Keratinocyte (primary cell): Measurements from ENCODE around the gene FKBP10. TPM values are rescaled to one million over a fixed set of nuclear protein-coding genes. Genes with fewer than 3 reads are reported as not detected.

ENCODE experiments used
- DNase-seq: peaks from one replicate; pipeline ENCODE4 v3.0.0-alpha.2; 2011; ENCODE audit warnings: low read depth, missing footprints, low spot score
- FAIRE-seq: peaks from 2 replicates; lab custom pipeline; 2011; peaks lifted over from hg19 to GRCh38; lab: Jason Lieb, UNC
- H2AFZ ChIP-seq: 2 replicates; pipeline ENCODE4 v1.6.0; 2012; ENCODE audit warnings: low read length, control low read depth, inconsistent platforms; ENCODE audit not compliant: control insufficient read depth
- H3K27ac ChIP-seq: 2 replicates; pipeline ENCODE4 v1.5.1; 2011; ENCODE audit warnings: low read length; ENCODE audit not compliant: control insufficient read depth, insufficient read depth
- H3K27me3 ChIP-seq: 3 replicates; pipeline ENCODE4 v1.6.0; 2011; ENCODE audit warnings: low read length; ENCODE audit not compliant: control insufficient read depth, insufficient read depth; ENCODE audit errors: extremely low read depth
- H3K36me3 ChIP-seq, 2 experiments: 2 replicates in 1 of 2; 3 replicates in 1 of 2; pipeline ENCODE4 v1.5.1; 2011; ENCODE audit warnings: low read length in 2 of 2, mild to moderate bottlenecking in 1 of 2; ENCODE audit not compliant: control insufficient read depth in 2 of 2, insufficient read depth in 2 of 2; ENCODE audit errors: extremely low read depth in 1 of 2
- H3K4me1 ChIP-seq: 3 replicates; pipeline ENCODE4 v1.5.1; 2011; ENCODE audit warnings: low read length; ENCODE audit not compliant: control insufficient read depth, insufficient read depth; ENCODE audit errors: extremely low read depth
- H3K4me2 ChIP-seq: 3 replicates; pipeline ENCODE4 v1.6.0; 2011; ENCODE audit warnings: low read depth, low read length; ENCODE audit not compliant: control insufficient read depth, insufficient read depth; ENCODE audit errors: extremely low read depth
- H3K4me3 ChIP-seq, 3 experiments: fragments of 200-600 bp in 1 of 3; sonication (generic) in 1 of 3; 2 replicates in 2 of 3; 3 replicates in 1 of 3; pipeline ENCODE4 v1.5.1; 2011 to 2016; ENCODE audit warnings: low read length in 3 of 3, mild to moderate bottlenecking in 3 of 3, control low read depth in 2 of 3, inconsistent platforms in 1 of 3, low read depth in 1 of 3, mixed read lengths in 1 of 3, mixed run types in 1 of 3, moderate library complexity in 1 of 3; ENCODE audit not compliant: control insufficient read depth in 2 of 3, insufficient read depth in 2 of 3; ENCODE audit errors: extremely low read depth in 1 of 3
- H3K79me2 ChIP-seq: 2 replicates; pipeline ENCODE4 v1.6.0; 2012; ENCODE audit warnings: low read length; ENCODE audit not compliant: control insufficient read depth, insufficient read depth
- H3K9ac ChIP-seq: 3 replicates; pipeline ENCODE4 v1.6.0; 2011; ENCODE audit warnings: low read length; ENCODE audit not compliant: control insufficient read depth, insufficient read depth; ENCODE audit errors: extremely low read depth
- H3K9me1 ChIP-seq: 3 replicates; pipeline ENCODE4 v1.6.0; 2011; ENCODE audit warnings: low read length; ENCODE audit not compliant: control insufficient read depth, insufficient read depth; ENCODE audit errors: extremely low read depth
- H3K9me3 ChIP-seq: 2 replicates; pipeline ENCODE4 v1.5.1; 2012; ENCODE audit warnings: low read depth, low read length; ENCODE audit not compliant: control insufficient read depth
- H4K20me1 ChIP-seq: 3 replicates; pipeline ENCODE4 v1.6.0; 2011; ENCODE audit warnings: low read length; ENCODE audit not compliant: control insufficient read depth, insufficient read depth; ENCODE audit errors: extremely low read depth
- EZH2 ChIP-seq: IDR thresholded peaks from one replicate; pipeline ENCODE4 v1.6.1; 2012; ENCODE audit warnings: inconsistent platforms, mild to moderate bottlenecking, low read length, moderate library complexity
- dilution Hi-C: fragments of 300-500 bp; cut with MboI; formaldehyde crosslinking; loops from one replicate; pipeline ENCODE4 v1.7.0; 2020; ENCODE audit warnings: low sequenced_read_pairs; ENCODE audit not compliant: extremely low pct_ligation_motif_present
- polyA plus RNA-seq, 5 experiments: library from polyadenylated mRNA; depleted of rRNA in 3 of 5; stranded (reverse) in 3 of 5; stranded (forward) in 1 of 5; unstranded in 1 of 5; fragments of >200 nt; gene quantifications; 1 replicate in 1 of 5; 2 replicates in 3 of 5; 3 replicates in 1 of 5; pipeline versions ENCODE4 v1.2.1 to v1.2.3, GENCODE V29; 2011 to 2012; ENCODE audit warnings: missing spikeins in 2 of 5, low read depth in 1 of 5, low replicate concordance in 1 of 5
- TF ChIP-seq, protein P1 (sequence below), 3 experiments: IDR thresholded peaks in 1 of 3; conservative IDR thresholded peaks in 1 of 3; optimal IDR thresholded peaks in 1 of 3; 2 replicates in 2 of 3; 3 replicates in 1 of 3; pipeline versions ENCODE3 to v1.5.1; 2011; ENCODE audit warnings: low read length in 3 of 3, mild to moderate bottlenecking in 3 of 3, moderate library complexity in 2 of 3, control low read depth in 1 of 3, inconsistent platforms in 1 of 3; ENCODE audit not compliant: insufficient read depth in 2 of 3; ENCODE audit errors: extremely low read depth in 1 of 3

The FKBP10 gene
- polyA plus RNA-seq, 1 donor (not counting 4 experiments of a cell fraction or from before 2014, with no cell fraction given), result 0.38 TPM

DNA sequence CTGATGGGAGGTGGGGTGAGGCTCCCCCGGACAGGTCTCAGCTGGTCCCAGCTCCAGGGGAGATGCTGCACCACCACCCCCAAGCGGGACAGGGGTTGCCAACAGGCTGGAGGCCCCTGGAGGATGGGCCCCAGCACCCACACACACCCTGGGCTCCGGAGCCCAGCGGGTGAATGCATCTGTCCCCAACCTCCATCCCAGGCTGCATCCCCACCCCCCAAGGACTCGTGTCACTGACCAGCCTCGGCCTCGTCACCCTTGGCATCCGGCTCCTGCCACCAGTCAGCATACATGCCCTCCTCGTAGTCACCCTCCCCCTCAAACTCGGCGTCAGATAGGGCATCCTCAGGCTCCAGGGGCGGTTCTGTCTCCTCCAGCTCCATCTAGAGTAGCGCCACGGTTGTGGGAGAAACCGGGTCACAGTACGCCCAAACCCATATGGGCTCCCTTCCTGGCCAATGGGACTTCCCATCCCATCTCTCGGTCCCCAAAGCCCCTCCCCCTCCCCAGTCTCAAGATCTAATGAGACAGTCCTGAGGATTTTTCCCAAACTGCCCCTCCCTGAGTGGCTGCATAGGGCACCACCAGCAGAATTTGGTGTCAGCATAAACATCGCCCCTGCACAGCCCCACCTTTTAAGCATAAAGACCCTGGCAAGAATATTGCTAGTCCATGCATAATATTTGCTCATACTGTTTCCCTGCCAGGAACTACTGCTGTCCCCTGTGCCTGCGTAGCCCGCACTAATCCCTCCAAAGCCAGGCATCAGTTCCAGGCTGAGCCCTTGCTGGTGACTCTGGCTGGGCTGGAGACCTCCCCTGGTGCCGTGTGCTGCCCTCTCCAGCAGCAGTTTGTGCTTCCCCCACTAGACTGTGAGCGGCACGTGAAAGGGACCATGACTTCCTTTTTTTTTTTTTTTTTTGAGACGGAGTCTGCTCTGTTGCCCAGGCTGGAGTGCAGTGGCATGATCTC, 9.5 kb upstream of the FKBP10 start:
- Histone ChIP-seq H3K27ac (no peak overlapping the region), H3K9ac (no peak overlapping the region), H3K4me1 (peaks cover 26% of the 10 kb centered on the region), H3K36me3 (peaks cover 0 to 2% of the 10 kb centered on the region in 2 experiments), H3K9me1 (no peaks in the 10 kb centered on the region), H3K4me2 (no peak overlapping the region), H4K20me1 (no peaks in the 10 kb centered on the region), H3K79me2 (no peaks in the 10 kb centered on the region), H3K4me3 (no peak overlapping the region), H2AFZ (no peak overlapping the region), H3K9me3 (no peaks in the 10 kb centered on the region), H3K27me3 (no peaks in the 10 kb centered on the region)
- dilution Hi-C loops, result no loop called here
- DNase-seq (no peak), FAIRE-seq (no peak)
- TF ChIP-seq EZH2, result no peak
- TF ChIP-seq, protein P1, sequence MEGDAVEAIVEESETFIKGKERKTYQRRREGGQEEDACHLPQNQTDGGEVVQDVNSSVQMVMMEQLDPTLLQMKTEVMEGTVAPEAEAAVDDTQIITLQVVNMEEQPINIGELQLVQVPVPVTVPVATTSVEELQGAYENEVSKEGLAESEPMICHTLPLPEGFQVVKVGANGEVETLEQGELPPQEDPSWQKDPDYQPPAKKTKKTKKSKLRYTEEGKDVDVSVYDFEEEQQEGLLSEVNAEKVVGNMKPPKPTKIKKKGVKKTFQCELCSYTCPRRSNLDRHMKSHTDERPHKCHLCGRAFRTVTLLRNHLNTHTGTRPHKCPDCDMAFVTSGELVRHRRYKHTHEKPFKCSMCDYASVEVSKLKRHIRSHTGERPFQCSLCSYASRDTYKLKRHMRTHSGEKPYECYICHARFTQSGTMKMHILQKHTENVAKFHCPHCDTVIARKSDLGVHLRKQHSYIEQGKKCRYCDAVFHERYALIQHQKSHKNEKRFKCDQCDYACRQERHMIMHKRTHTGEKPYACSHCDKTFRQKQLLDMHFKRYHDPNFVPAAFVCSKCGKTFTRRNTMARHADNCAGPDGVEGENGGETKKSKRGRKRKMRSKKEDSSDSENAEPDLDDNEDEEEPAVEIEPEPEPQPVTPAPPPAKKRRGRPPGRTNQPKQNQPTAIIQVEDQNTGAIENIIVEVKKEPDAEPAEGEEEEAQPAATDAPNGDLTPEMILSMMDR (optimal IDR thresholded peaks at IDR 0.05 in 1 of 3, IDR thresholded peaks at IDR 0.05 in 1 of 3, conservative IDR thresholded peaks at IDR 0.05 in 1 of 3; ENCODE audit: extremely low read depth in 1 of 3, insufficient read depth in 2 of 3, low read length in 3 of 3), result no peak

DNA sequence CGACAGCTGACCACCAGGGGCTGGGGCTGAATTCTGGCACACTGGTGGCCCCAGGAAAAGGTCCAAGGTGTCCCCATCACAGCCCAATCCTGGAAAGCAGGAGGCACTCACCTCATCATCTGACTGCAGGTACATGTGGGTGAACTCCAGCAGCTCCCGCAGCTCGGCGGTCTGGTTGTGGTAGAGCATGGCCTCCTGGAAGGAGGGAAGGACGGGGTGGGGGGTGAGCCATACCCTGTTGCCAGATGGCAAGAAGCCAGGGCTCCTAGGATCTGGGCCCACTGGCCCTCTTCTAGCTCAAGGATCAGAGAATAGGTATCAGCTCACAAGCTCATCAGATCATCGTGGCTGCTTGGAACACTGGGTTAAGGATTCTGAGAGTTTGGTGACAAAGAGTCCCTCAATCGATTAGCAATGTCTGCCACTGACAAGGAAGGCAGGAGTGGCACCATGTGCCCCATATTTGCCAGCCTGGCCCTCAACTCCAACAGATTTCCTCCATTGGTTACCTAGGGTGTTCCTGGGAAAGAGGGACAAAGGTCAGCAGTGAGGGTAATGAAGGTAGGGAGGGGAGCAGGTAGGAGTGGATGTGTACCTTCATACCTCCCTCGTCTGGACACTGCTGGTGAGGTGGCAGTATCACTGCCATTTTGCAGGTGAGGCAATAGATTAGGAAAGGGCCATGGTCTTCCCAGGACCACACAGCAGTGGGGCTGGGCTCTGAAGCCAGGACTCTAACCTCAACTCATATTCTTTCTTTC, 5.9 kb upstream of the FKBP10 start:
- dilution Hi-C loops, result no loop called here
- TF ChIP-seq EZH2, result no peak
- TF ChIP-seq, protein P1 (optimal IDR thresholded peaks at IDR 0.05 in 1 of 3, IDR thresholded peaks at IDR 0.05 in 1 of 3, conservative IDR thresholded peaks at IDR 0.05 in 1 of 3; ENCODE audit: extremely low read depth in 1 of 3, insufficient read depth in 2 of 3, low read length in 3 of 3), result no peak
- Histone ChIP-seq H4K20me1 (no peaks in the 10 kb centered on the region), H3K4me3 (no peak overlapping the region), H3K27me3 (peaks cover 3% of the 10 kb centered on the region), H3K27ac (no peak overlapping the region), H3K9me1 (no peaks in the 10 kb centered on the region), H3K36me3 (peaks cover 0 to 2% of the 10 kb centered on the region in 2 experiments), H3K4me2 (no peak overlapping the region), H2AFZ (no peak overlapping the region), H3K79me2 (no peaks in the 10 kb centered on the region), H3K9ac (no peak overlapping the region), H3K9me3 (no peaks in the 10 kb centered on the region), H3K4me1 (peaks cover 4% of the 10 kb centered on the region)
- no peak for FAIRE-seq
- no peak for DNase-seq
